Activated CD4-positive, alpha-beta memory T cell treated with anti-CD3 and anti-CD28 coated beads, Interleukin-2, amount 10 ng/mL, durations not matched to agents 7 days and 5 days (primary cell): ENCODE results near the gene GABRE. TPM values are rescaled to one million over a fixed set of nuclear protein-coding genes. Genes with fewer than 3 reads are reported as not detected.

Experiments
- total RNA-seq, 2 experiments: library from RNA; stranded (reverse); gene quantifications; one replicate each; pipeline ENCODE4 v1.2.3, GENCODE V29; 2021

GABRE gene
- total RNA-seq, 2 experiments from 2014 or later: not detected

Other genes with a start within 250 kb of the GABRE start
- not detected for gene CNGA2, start 239.9 kb downstream of the GABRE start, total RNA-seq
- gene MAGEA4, start 61.8 kb downstream of the GABRE start, total RNA-seq: not detected
- not detected for gene MAGEA10, start 163.9 kb upstream of the GABRE start, total RNA-seq